NT2/D1 (cell line): ENCODE results near the gene CRADD.

Experiments
- YY1 ChIP-seq: IDR thresholded peaks from 2 replicates; pipeline ENCODE4 v1.6.1; 2011; ENCODE audit not compliant: insufficient read length, insufficient read depth
- ZNF274 ChIP-seq: IDR thresholded peaks from 2 replicates; pipeline ENCODE4 v1.6.1; 2011; ENCODE audit warnings: mild to moderate bottlenecking, low read depth, low read length

- TF ChIP-seq YY1 (no peak), ZNF274 (no peak)
These were observed 164.5 kb downstream of the CRADD start for GRCh38 chr12:93841671-93842070.
